PC-9 (cell line): ENCODE measurements around the gene ACTRT3.

Source experiments
- CTCF ChIP-seq: fragments of 200-600 bp; sonication (generic); conservative IDR thresholded peaks from 2 replicates; pipeline ENCODE4 v1.6.1; 2017; ENCODE audit warnings: mixed run types, antibody characterized with exemption, mild to moderate bottlenecking, moderate library complexity
- EZH2 ChIP-seq: fragments of 200-600 bp; sonication (generic); IDR thresholded peaks from 2 replicates; pipeline ENCODE4 v1.8.0; 2017; ENCODE audit warnings: antibody characterized with exemption, low read depth

- no peak for TF ChIP-seq CTCF
- no peak for TF ChIP-seq EZH2
These were observed 49.0 kb upstream of the ACTRT3 start for GRCh38 chr3:169818316-169818715.
